ENCODE measurements around the gene NTN1. TPM values are rescaled to one million over a fixed set of nuclear protein-coding genes. Genes with fewer than 3 reads are reported as not detected.

Gene NTN1
- total RNA-seq, 1 experiment from 2014 or later = 14.5 TPM

- CTCF ChIA-PET = no interaction called here
- in situ Hi-C loops (cut with HindIII; ENCODE audit: low pct_unique_long_range_greater_than_20kb, low sequenced_read_pairs) = no loop called here
- no TSS peak for BruUV-seq (replicated peaks)
Measured at GRCh38 chr17:9292561-9292941, 271.2 kb downstream of the NTN1 start.

More at GRCh38 chr17:9292561-9292941, 271.2 kb downstream of the NTN1 start:
- Histone ChIP-seq H3K9me3 (ENCODE audit: control insufficient read depth, insufficient read depth, low read depth, low read length) (no peaks in the 10 kb centered on the region), H3K27ac (ENCODE audit: low read length) (no peak overlapping the region), H3K36me3 (ENCODE audit: control insufficient read depth, insufficient read depth, low read length) (no peaks in the 10 kb centered on the region), H3K27me3 (ENCODE audit: control insufficient read depth, insufficient read depth, low read length) (no peaks in the 10 kb centered on the region), H3K4me1 (ENCODE audit: control insufficient read depth, insufficient read depth, low read length) (no peaks in the 10 kb centered on the region), H3K4me3 (ENCODE audit: low read depth in 2 of 2, low read length in 2 of 2) (no peak overlapping the region)
- intact Hi-C loops (cut with micrococcal nuclease; ENCODE audit: unreplicated experiment) = no loop called here
- no peak for DNase-seq (ENCODE audit: low read depth, low spot score)
- no peak for TF ChIP-seq TCF7L2 (IDR thresholded peaks at IDR 0.05; ENCODE audit: low read depth, low read length)
- TF ChIP-seq SIN3A (IDR thresholded peaks at IDR 0.05; ENCODE audit: borderline replicate concordance, insufficient read depth, low read depth, low read length) = no peak
- TF ChIP-seq POLR2AphosphoS5 (IDR thresholded peaks at IDR 0.05; ENCODE audit: low read depth, low read length) = no peak
- TF ChIP-seq, protein P1, sequence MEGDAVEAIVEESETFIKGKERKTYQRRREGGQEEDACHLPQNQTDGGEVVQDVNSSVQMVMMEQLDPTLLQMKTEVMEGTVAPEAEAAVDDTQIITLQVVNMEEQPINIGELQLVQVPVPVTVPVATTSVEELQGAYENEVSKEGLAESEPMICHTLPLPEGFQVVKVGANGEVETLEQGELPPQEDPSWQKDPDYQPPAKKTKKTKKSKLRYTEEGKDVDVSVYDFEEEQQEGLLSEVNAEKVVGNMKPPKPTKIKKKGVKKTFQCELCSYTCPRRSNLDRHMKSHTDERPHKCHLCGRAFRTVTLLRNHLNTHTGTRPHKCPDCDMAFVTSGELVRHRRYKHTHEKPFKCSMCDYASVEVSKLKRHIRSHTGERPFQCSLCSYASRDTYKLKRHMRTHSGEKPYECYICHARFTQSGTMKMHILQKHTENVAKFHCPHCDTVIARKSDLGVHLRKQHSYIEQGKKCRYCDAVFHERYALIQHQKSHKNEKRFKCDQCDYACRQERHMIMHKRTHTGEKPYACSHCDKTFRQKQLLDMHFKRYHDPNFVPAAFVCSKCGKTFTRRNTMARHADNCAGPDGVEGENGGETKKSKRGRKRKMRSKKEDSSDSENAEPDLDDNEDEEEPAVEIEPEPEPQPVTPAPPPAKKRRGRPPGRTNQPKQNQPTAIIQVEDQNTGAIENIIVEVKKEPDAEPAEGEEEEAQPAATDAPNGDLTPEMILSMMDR (IDR thresholded peaks at IDR 0.05) = no peak; the same call in 1 of the 2 replicates
- TF ChIP-seq REST (IDR thresholded peaks at IDR 0.05; ENCODE audit: insufficient read depth in 1 of 2, low read depth in 2 of 2, low read length in 1 of 2) = no peak
- no peak for ATAC-seq
- POLR2A ChIA-PET = no interaction called here

Other genes starting within 250 kb of the NTN1 start
- gene MFSD6L, start 222.1 kb upstream of the NTN1 start, total RNA-seq (2021; ENCODE audit: unreplicated experiment) = not detected
- not detected for gene PIK3R6, start 153.8 kb upstream of the NTN1 start, total RNA-seq (2021; ENCODE audit: unreplicated experiment)
- gene PIK3R5, start 55.8 kb upstream of the NTN1 start, total RNA-seq (2021; ENCODE audit: unreplicated experiment) = 0.15 TPM